Prostate gland (tissue), 2 donors: ENCODE results near the gene SCIN.

ENCODE experiments used
- CTCF ChIP-seq, 4 experiments: fragments of 200-600 bp in 2 of 4; fragments of 450-650 bp in 2 of 4; sonication (generic) in 2 of 4; IDR thresholded peaks; 1 replicate in 3 of 4; 2 replicates in 1 of 4; pipeline ENCODE4 v1.5.1; 2016 to 2019; ENCODE audit warnings: antibody characterized with exemption in 4 of 4, mild to moderate bottlenecking in 2 of 4, moderate library complexity in 2 of 4
- POLR2A ChIP-seq: fragments of 450-650 bp; IDR thresholded peaks from one replicate; pipeline ENCODE4 v1.6.1; 2016; ENCODE audit warnings: antibody characterized with exemption, mild to moderate bottlenecking
- POLR2AphosphoS5 ChIP-seq: sonication (generic); formaldehyde crosslinking; IDR thresholded peaks from one replicate; pipeline ENCODE4 v1.6.1; 2017; ENCODE audit warnings: antibody characterized with exemption

GRCh38 chr7:12661581-12661980 lies 91.1 kb downstream of the SCIN start:
- no peak for TF ChIP-seq CTCF (IDR thresholded peaks at IDR 0.05)
- no peak for TF ChIP-seq POLR2A
- TF ChIP-seq POLR2AphosphoS5 = no peak
